Measurements from ENCODE around the gene IQCF2.

GRCh38 chr3:51904034-51904823 is 42.8 kb downstream of the IQCF2 start:
- TF ChIP-seq SP1 (IDR thresholded peaks at IDR 0.05) (no peak), FOXA1 (IDR thresholded peaks at IDR 0.05) (no peak)

All from HEK293T (cell line).